COLO829 (cell line): ENCODE data around the gene CTU1.

ENCODE experiments used
- DNase-seq: peaks from one replicate; pipeline ENCODE4 v3.0.0; 2012; ENCODE audit warnings: low spot score

Gene CTU1

DNA sequence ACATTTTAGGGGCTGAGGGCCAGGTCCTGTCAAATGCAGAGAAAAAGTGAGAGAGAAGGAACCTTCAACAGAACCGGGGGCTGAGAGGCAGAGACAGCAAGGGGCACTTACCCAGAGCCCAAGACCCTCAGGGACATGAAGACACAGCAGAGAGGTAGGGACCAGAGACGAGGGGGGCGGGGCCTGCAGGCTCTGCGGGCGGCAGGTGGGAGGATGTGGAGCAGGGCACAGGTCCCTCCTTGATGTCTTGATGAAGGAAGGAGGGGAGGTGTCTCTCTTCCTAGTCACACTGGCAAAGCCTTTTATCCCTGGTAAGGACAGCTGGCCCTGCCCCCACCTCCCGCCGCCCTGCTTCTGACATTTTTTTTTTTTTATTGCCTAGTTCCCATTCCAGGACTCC lies 25.6 kb downstream of the CTU1 start, which contains the start of gene KLK14:
Gene KLK14 (minus strand): TSS at position 277 of the 400 bp plus-strand sequence. CDS start 273 bp downstream, at position 4.
- no peak for DNase-seq

DNA sequence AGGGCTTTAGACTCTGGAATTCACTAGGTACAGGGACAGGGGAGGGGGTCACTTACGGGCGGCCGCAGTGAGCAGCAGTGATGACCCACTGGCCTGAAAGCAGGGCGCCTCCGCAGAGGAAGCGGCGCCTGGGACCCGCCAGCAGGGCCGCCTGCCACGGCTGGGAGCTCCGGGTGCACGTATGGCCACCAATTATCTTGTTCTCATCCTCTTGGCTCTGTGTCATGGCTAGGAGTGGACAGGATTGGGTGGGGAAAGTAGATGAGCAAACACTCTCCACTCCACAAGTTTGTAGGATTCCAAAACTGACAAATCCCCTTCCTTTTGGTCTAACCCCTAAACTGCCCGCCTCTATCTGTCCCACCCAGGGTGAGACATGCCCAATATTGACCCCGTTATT lies 26.7 kb downstream of the CTU1 start:
- DNase-seq: no peak

DNA sequence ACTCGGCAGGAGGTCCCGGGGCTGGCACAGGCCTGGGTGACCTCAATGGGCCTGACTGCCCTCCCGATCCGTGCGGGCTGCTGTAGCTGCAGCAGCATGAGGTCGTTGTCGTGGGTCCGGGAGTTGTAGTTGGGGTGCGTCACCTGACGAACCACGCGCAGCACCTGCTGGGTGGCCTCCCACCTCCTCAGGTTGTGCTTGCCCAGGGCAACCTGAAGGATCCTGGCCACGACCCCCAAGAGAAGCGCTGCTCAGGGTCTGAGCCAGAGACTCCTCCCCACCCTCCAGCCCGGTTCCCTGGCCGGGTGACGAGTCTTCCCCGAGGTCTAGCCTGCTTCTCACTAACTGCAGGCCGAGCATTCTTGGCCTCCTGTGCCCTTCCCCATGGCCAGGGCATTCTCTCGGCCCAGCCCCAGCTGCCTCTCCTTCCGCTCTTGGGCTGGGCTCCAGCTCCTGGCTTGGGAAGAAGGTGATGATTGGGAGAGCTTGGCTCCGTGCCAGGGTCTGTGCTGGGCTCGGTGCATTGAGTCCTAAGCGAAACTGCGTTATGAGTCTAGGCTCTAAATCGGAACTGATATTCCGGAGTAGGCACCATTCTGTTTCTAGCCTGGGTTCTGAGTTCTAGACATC lies 28.6 kb downstream of the CTU1 start:
- no peak for DNase-seq

DNA sequence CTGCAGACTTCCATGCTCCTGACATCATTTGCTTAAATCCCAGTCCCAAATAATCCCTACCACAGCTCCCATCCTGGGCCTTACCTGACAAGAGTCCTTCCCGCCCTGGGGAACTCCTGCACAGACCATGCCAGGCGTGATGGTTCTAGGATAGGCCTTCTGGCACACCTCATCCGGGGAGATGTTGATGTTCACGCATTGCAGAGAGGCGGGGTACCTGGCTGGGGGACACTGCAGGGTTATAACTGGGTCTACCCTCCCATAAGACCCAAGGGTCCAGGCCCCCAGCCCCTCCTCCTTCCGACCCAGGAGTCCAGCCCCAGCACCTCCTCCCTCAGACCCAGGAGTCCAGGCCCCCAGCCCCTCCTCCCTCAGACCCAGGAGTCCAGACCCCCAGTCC lies 29.5 kb downstream of the CTU1 start:
- no peak for DNase-seq

- DNase-seq: no peak
These were observed 30.1 kb downstream of the CTU1 start for GRCh38 chr19:51078104-51078503.

- DNase-seq: no peak
These were observed 31.5 kb downstream of the CTU1 start for GRCh38 chr19:51076631-51077213.

GRCh38 chr19:51075998-51076397 lies 32.2 kb downstream of the CTU1 start:
- no peak for DNase-seq

- no peak for DNase-seq
These were observed 37.2 kb downstream of the CTU1 start for GRCh38 chr19:51071095-51071405.

DNA sequence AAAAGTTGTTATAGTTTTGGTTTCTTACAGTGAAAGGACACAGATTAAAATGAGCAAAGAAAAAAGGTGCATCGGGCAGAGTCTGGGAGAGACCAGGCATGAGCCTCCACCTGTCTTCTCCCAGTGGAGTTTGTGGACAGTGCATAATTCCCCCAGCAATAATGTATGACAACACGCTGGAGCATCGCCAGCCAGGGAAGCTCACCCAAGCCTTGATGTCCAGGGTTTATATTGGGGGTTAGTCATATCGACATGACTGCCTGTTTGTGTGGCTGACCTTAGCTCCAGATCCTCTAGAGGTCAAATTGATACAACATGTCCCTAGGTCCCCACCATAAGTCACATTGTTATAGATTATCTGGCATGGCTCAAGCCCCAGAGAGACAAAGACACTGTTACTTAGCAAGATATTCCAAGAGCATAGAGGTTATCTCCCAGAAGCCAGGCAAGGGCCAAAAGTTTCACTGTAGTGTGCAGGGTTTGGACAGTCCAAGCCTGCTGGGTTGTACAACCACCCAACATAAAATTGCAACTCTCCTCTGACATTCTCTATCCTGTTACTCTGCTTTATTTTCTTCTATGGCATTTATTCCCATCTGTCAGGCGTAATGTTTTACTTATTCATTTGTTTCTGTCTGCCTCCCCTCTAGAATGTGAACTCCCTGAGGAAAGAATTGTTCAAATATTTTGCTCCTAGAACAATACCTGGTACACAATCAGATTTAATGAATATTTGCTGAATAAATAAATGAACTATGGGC lies 37.7 kb downstream of the CTU1 start:
- no peak for DNase-seq

GRCh38 chr19:51066393-51067186 lies 41.6 kb downstream of the CTU1 start:
- no peak for DNase-seq

DNA sequence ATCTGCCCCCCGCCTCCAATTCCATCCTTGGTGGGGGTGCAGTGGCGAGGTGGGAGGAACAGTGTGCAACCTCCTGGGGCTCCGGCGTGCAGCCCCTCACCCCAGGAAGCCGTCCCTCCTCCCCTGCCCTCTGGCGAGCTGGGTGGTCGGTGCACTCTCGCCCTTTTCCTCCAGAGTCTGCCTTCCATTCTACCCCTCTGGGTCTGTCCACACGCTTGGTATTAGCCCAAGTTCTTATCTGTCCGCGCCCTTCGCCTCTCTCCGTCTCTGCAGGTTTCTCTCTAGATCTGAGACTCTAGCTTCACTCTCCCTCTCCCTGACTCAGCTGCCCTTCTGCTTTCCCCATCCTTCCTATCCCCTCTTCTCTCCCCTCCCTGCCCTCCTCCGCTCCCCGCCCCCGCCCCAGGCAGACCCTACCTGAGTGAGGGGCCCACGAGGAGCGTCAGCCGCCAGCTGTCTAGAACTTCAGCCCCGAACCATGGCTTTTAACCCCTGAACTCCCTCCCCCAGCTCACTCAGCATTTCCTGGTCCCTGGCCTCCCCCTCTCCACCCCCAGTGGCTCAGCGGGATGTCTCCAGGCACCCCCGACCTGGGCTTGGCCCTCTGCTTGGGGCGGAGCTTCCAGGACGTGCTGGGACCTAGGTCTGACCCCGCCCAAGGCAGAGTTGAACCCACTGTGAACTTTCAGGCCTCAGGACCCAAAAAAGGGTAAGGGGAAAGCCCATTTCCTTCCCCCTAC lies 42.8 kb downstream of the CTU1 start:
- DNase-seq: no peak

DNA sequence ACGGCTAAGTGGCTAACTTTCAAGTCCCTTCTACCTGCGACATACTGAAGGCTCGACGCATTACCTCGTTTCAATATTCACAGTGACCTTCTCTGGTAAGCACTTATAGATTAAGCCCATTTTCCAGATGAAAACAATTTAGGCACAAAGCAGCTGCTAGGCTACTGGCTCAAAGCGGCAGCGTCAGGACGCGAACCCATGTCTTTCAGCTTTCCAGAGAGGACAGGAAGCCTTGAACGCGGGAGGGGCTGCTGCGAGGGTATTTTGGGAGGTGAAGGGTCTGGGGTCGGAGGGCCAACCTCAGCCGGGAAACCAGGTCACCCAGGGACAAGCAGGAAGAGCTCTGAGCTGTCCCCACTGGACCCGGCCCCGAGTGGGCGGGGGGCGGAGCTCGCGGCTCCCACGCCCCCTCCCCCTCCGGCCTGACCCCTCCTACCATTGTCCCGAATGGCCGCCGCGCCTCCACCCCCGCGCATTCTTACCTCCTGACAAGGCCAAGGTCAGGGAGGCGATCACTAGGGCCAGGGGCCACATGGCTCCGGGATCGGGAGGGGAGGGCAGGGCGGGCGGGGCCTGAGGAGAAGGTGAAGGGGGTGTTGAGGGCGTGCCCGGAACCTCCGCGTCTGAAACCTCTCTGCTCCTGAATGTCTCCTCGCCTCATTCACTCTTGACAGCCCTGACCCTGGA lies 43.5 kb downstream of the CTU1 start, which contains the start of gene KLK13:
Gene KLK13 (minus strand): TSS at position 559 of the 687 bp plus-strand sequence. CDS start 25 bp downstream, at position 534.
- DNase-seq: peak; percentile 22

DNA sequence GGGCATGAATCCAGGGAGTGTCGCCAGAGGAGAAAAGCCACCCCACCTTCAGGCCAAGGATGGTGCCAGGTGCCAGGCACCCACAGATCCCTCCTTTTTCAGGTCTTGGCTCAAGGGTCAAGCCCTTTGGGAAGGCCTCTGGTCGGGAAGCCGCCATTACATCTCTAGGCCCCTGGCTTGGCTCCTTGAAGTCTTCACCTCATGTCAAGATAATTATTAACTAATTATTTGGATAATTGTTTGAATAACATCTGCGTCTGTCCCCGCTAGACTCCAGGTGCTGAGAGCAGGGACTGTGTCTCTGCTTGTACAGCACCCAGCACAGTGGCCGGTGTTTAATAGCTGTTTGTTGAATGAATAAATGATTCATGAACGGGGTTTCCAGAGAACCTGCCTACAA lies 44.5 kb downstream of the CTU1 start:
- no peak for DNase-seq

GRCh38 chr19:51060973-51061372 lies 47.2 kb downstream of the CTU1 start:
- no peak for DNase-seq

- no peak for DNase-seq
These were observed 47.9 kb downstream of the CTU1 start for GRCh38 chr19:51060336-51060735.

- DNase-seq: no peak
These were observed 48.5 kb downstream of the CTU1 start for GRCh38 chr19:51059715-51060114.

DNA sequence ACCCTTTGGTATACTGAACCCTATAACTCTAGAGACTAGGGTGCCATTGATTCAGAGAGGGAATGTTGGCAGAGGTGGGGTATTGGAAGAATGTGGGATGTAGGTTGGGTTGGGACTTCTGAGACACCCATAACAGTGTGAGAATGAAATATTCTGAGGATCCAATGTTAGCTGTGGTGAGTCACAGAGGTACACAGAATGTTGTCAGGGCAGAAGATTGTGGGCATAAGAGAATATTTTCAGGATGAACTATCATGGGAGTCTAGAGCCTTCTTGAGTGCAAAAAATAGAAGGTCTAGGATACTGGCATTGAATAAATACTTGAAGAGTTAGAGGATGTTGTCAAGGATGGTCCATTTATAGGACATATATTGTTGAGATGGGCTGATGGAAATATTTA lies 52.3 kb downstream of the CTU1 start:
- DNase-seq: no peak
